Heart right ventricle (tissue), 16 donors: ENCODE data around the gene MOSMO. TPM values are rescaled to one million over a fixed set of nuclear protein-coding genes. Genes with fewer than 3 reads are reported as not detected.

Experiments used
- ATAC-seq, 8 donors: fragments of 200-7000 bp; cut with Tn5 transposase; one replicate each; pipeline ENCODE4 v1.9.1; 2020; ENCODE audit warnings: mild to moderate bottlenecking in 8 of 8, moderate library complexity in 8 of 8, moderate number of reproducible peaks in 1 of 8
- DNase-seq, 2 donors: peaks; one replicate each; pipeline ENCODE4 v3.0.0-alpha.2; 2020
- H3K27ac ChIP-seq, 10 donors: fragments of 200-600 bp; sonication (generic) in 2 of 10; one replicate each; pipeline versions ENCODE4 v1.5.0 to v1.8.0; 2020 to 2022; ENCODE audit warnings: mild to moderate bottlenecking in 3 of 10
- H3K27me3 ChIP-seq, 7 donors: fragments of 200-600 bp; one replicate each; pipeline ENCODE4 v1.8.0; 2021 to 2022; ENCODE audit warnings: mild to moderate bottlenecking in 2 of 7
- H3K36me3 ChIP-seq, 9 donors: fragments of 200-600 bp; sonication (generic) in 1 of 9; one replicate each; pipeline versions ENCODE4 v1.5.0 to v1.8.0; 2020 to 2022; ENCODE audit warnings: mild to moderate bottlenecking in 2 of 9
- H3K4me1 ChIP-seq, 9 donors: fragments of 200-600 bp; sonication (generic) in 1 of 9; one replicate each; pipeline versions ENCODE4 v1.5.0 to v1.8.0; 2020 to 2022; ENCODE audit warnings: mild to moderate bottlenecking in 4 of 9
- H3K4me3 ChIP-seq, 10 donors: fragments of 200-600 bp; sonication (generic) in 2 of 10; one replicate each; pipeline versions ENCODE4 v1.5.0 to v1.8.0; 2020 to 2022; ENCODE audit warnings: mild to moderate bottlenecking in 7 of 10, moderate library complexity in 2 of 10
- H3K9me3 ChIP-seq, 11 donors: fragments of 200-600 bp in 10 of 11; sonication (generic) in 2 of 11; one replicate each; pipeline versions ENCODE4 v1.5.0 to v1.8.0; 2013 to 2022; ENCODE audit warnings: mild to moderate bottlenecking in 2 of 11, control low read depth in 1 of 11, moderate library complexity in 1 of 11
- CTCF ChIP-seq, 9 donors: fragments of 200-600 bp; sonication (generic) in 2 of 9; IDR thresholded peaks; one replicate each; pipeline versions ENCODE4 v1.5.0 to v1.8.0; 2021 to 2022; ENCODE audit warnings: antibody characterized with exemption in 9 of 9, mild to moderate bottlenecking in 5 of 9, moderate library complexity in 1 of 9
- WGBS, 2 donors: extraction: QIAGEN DNeasy Blood & Tissue Kit; methylation state at CpG; one replicate each; pipeline ENCODE4 v1.1.7; 2013; ENCODE audit warnings: inconsistent platforms in 1 of 2; 5-methylcytosine and 5-hydroxymethylcytosine counted together
- intact Hi-C, 10 donors: fragments of 100-400 bp; cut with DNase I; formaldehyde crosslinking; loops; one replicate each; pipeline versions ENCODE4 v1.11.1 to v1.14.2; 2022
- polyA plus RNA-seq, 2 donors: library from polyadenylated mRNA; stranded (reverse); fragments of 200-250 nt; gene quantifications; one replicate each; pipeline ENCODE4 v1.2.3, GENCODE V29; 2013
- total RNA-seq, 10 donors: library from RNA; stranded (reverse); fragmentation: NEBNext Ultra II Directional in 3 of 10; extraction: Animal tissue kit (Norgen Biotek cat#: 25700) in 3 of 10; gene quantifications; one replicate each; pipeline versions ENCODE4 v1.2.1 to v1.2.4, GENCODE V29; 2021 to 2023
- donor health status: Arrhythmogenic right ventricular cardiomyopathy.
- donor health status: ischemic (EF 13 %, LVEDD 7.1; RV severe dilation, severe dysfunction).
- donor health status: healthy with polysubstance abuse.
- donor health status: DM: no; HTN: yes; CAD: no.
- donor health status: DM: no; HTN: no; CAD: no.
- donor health status: ischemic (EF 25% LVEDD 6.9; RV normal size, moderate dysfunction).
- donor health status: ischemic (EF 25% LVEDD 5.7; RV mildly dilated, moderate dysfunction).
- donor health status: healthy.
- donor health status: DM: yes; HTN: yes; CAD: no.
- donor health status: Ischemic cardiomyopathy.
- donor health status: ischemic (EF 35%, LVEDD 5.7; RV mildly dilated, moderate dysfunction).
- donor health status: nonischemic (EF 11% LVEDD 7.7; RV severe dilation, severe dysfunction).
- donor health status: DM: yes; HTN: yes; CAD: no.
- donor health status: PGD.
- donor health status: ischemic (EF 29% LVEDD 5.4; RV normal size, mild dysfunction).
- donor health status: nonischemic (EF 23%, LVEDD 6.1; RV moderate dilation, normal function).

MOSMO gene
- total and polyA plus RNA-seq, 12 donors: 7.5 to 13.0 (median 11.3) TPM

- no peaks in the 10 kb centered on the region for H3K9me3 ChIP-seq
- H3K27ac ChIP-seq: no peak overlapping the region
- WGBS, 2 donors: 63 to 71% methylated on average over 5 of the region's 5 CpGs
- intact Hi-C loops: no loop called here
- no peak for TF ChIP-seq CTCF (IDR thresholded peaks at IDR 0.05)
- H3K4me1 ChIP-seq: peaks cover 0 to 53% (median 33%) of the 10 kb centered on the region in 9 donors
- no peak overlapping the region for H3K4me3 ChIP-seq
- DNase-seq: no peak
- no peak for ATAC-seq
- H3K36me3 ChIP-seq: no peaks in the 10 kb centered on the region
- no peaks in the 10 kb centered on the region for H3K27me3 ChIP-seq
These were observed 3.0 kb downstream of the MOSMO start for GRCh38 chr16:22010902-22011301.

GRCh38 chr16:22012241-22012640 is 4.3 kb downstream of the MOSMO start:
- no peak for TF ChIP-seq CTCF (IDR thresholded peaks at IDR 0.05)
- no peaks in the 10 kb centered on the region for H3K9me3 ChIP-seq
- H3K4me3 ChIP-seq: no peak overlapping the region
- WGBS, 2 donors: 46 to 47% methylated on average over 2 of the region's 2 CpGs
- no peak for DNase-seq
- no peaks in the 10 kb centered on the region for H3K27me3 ChIP-seq
- H3K4me1 ChIP-seq: peaks cover 0 to 58% (median 31%) of the 10 kb centered on the region in 9 donors
- ATAC-seq: no peak
- intact Hi-C loops: no loop called here
- no peak overlapping the region for H3K27ac ChIP-seq
- H3K36me3 ChIP-seq: no peaks in the 10 kb centered on the region

- ATAC-seq (no peak), DNase-seq (no peak)
- Histone ChIP-seq H3K27ac (no peak overlapping the region), H3K36me3 (no peaks in the 10 kb centered on the region), H3K27me3 (no peaks in the 10 kb centered on the region), H3K4me1 (peaks cover 0 to 69% (median 37%) of the 10 kb centered on the region in 9 donors), H3K4me3 (no peak overlapping the region), H3K9me3 (no peaks in the 10 kb centered on the region)
- WGBS, 2 donors: 59 to 68% methylated on average over 4 of the region's 4 CpGs
- intact Hi-C loops: no loop called here
- no peak for TF ChIP-seq CTCF (IDR thresholded peaks at IDR 0.05)
These were observed 5.6 kb downstream of the MOSMO start for GRCh38 chr16:22013486-22013885.

GRCh38 chr16:22014271-22014873 is 6.5 kb downstream of the MOSMO start:
- Histone ChIP-seq H3K27me3 (no peaks in the 10 kb centered on the region), H3K9me3 (no peaks in the 10 kb centered on the region), H3K4me1 (peaks cover 0 to 69% (median 32%) of the 10 kb centered on the region in 9 donors), H3K4me3 (no peak overlapping the region), H3K36me3 (no peaks in the 10 kb centered on the region), H3K27ac (no peak overlapping the region)
- ATAC-seq: no peak
- TF ChIP-seq CTCF (IDR thresholded peaks at IDR 0.05): no peak
- intact Hi-C loops: no loop called here
- DNase-seq: no peak
- WGBS, 2 donors: 90 to 92% methylated on average over 2 of the region's 2 CpGs
